PC-9 (cell line): ENCODE data around the gene CRTC3.
"Not testable (repeated sequence)": the region's sequence is repeated elsewhere in the genome, so short reads cannot be mapped to it uniquely, and the experiment has no call there.

Experiments used
- CTCF ChIP-seq: fragments of 200-600 bp; sonication (generic); conservative IDR thresholded peaks from 2 replicates; pipeline ENCODE4 v1.6.1; 2017; ENCODE audit warnings: mixed run types, antibody characterized with exemption, mild to moderate bottlenecking, moderate library complexity
- EZH2 ChIP-seq: fragments of 200-600 bp; sonication (generic); IDR thresholded peaks from 2 replicates; pipeline ENCODE4 v1.8.0; 2017; ENCODE audit warnings: antibody characterized with exemption, low read depth

- TF ChIP-seq EZH2, CTCF: not testable (repeated sequence)
Measured at GRCh38 chr15:90510781-90511180, 18.9 kb upstream of the CRTC3 start.
